ENCODE results near the gene NTNG1. TPM values are rescaled to one million over a fixed set of nuclear protein-coding genes. Genes with fewer than 3 reads are reported as not detected.
"Not testable (repeated sequence)": the region's sequence is repeated elsewhere in the genome, so short reads cannot be mapped to it uniquely, and the experiment has no call there.

Gene NTNG1
- total RNA-seq, 6 donors from 2014 or later = 1.5 to 11.5 (median 6.8) TPM

GRCh38 chr1:107232426-107232825, 91.6 kb downstream of the NTNG1 start:
- TF ChIP-seq POLR2AphosphoS5 (IDR thresholded peaks at IDR 0.05) (no peak), EP300 (IDR thresholded peaks at IDR 0.05) (no peak), POLR2A (IDR thresholded peaks at IDR 0.05) (no peak)
- TF ChIP-seq, protein P1, sequence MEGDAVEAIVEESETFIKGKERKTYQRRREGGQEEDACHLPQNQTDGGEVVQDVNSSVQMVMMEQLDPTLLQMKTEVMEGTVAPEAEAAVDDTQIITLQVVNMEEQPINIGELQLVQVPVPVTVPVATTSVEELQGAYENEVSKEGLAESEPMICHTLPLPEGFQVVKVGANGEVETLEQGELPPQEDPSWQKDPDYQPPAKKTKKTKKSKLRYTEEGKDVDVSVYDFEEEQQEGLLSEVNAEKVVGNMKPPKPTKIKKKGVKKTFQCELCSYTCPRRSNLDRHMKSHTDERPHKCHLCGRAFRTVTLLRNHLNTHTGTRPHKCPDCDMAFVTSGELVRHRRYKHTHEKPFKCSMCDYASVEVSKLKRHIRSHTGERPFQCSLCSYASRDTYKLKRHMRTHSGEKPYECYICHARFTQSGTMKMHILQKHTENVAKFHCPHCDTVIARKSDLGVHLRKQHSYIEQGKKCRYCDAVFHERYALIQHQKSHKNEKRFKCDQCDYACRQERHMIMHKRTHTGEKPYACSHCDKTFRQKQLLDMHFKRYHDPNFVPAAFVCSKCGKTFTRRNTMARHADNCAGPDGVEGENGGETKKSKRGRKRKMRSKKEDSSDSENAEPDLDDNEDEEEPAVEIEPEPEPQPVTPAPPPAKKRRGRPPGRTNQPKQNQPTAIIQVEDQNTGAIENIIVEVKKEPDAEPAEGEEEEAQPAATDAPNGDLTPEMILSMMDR (IDR thresholded peaks at IDR 0.05) = no peak
- Histone ChIP-seq H3K27ac (no peak overlapping the region), H3K27me3 (no peaks in the 10 kb centered on the region), H3K4me3 (no peak overlapping the region), H3K4me1 (no peaks in the 10 kb centered on the region), H3K36me3 (no peaks in the 10 kb centered on the region), H3K9me3 (peaks cover 0 to 13% (median 7%) of the 10 kb centered on the region in 4 donors)
- ATAC-seq (ENCODE audit: low FRiP score in 2 of 2) (no peak), DNase-seq (no peak)
- 69 to 71% methylated on average over 2 of the region's 2 CpGs for WGBS, 2 donors

DNA sequence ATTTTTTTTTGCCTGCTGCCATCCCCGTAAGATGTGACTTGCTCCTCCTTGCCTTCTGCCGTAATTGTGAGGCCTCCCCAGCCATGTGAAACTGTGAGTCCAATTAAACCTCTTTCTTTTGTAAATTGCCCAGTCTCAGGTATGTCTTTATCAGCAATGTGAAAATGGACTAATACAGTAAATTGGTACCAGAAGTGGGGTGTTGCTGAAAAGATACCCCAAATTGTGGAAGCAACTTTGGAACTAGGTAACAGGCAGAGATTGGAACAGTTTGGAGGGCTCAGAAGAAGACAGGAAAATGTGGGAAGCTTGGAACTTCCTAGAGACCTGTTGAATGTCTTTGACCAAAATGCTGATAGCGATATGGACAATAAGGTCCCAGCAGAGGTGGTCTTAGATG, 95.9 kb downstream of the NTNG1 start:
- not testable (repeated sequence) for ATAC-seq (ENCODE audit: low FRiP score in 2 of 2); H3K4me3 ChIP-seq; H3K27me3 ChIP-seq; H3K4me1 ChIP-seq; H3K27ac ChIP-seq; H3K36me3 ChIP-seq; DNase-seq
- 94 to 97% methylated on average over 3 of the region's 3 CpGs for WGBS, 2 donors
- peaks cover 0 to 22% (median 8%) of the 10 kb centered on the region in 4 donors for H3K9me3 ChIP-seq

DNA sequence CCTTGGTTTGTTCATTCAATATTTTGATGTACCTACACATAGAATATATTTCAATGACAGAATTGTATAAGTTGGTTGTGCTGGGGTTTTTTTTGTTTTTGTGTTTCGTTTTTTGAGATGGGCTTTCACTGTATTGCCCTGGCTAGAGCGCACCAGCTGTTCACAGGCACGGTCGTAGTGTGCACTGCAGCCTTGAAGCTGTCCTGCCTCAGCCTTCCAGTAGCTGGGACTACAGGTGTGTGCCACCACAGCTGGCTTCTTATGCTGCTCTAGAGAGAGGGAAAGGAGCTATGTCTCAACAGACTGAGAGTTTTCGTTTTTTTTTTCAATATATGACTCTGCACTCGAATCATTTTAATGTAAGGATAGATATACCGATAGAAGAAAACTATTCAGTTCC, 102.6 kb downstream of the NTNG1 start:
- Histone ChIP-seq H3K27me3 (no peaks in the 10 kb centered on the region), H3K36me3 (no peaks in the 10 kb centered on the region), H3K9me3 (no peaks in the 10 kb centered on the region), H3K4me1 (no peaks in the 10 kb centered on the region), H3K4me3 (no peak overlapping the region), H3K27ac (no peak overlapping the region)
- WGBS, 2 donors = 90 to 91% methylated on average over 7 of the region's 7 CpGs
- DNase-seq (no peak), ATAC-seq (ENCODE audit: low FRiP score in 2 of 2) (no peak)
- TF ChIP-seq POLR2AphosphoS5 (IDR thresholded peaks at IDR 0.05) = no peak
- no peak for TF ChIP-seq POLR2A (IDR thresholded peaks at IDR 0.05)
- TF ChIP-seq, protein P1 (IDR thresholded peaks at IDR 0.05) = no peak
- TF ChIP-seq EP300 (IDR thresholded peaks at IDR 0.05) = no peak

DNA sequence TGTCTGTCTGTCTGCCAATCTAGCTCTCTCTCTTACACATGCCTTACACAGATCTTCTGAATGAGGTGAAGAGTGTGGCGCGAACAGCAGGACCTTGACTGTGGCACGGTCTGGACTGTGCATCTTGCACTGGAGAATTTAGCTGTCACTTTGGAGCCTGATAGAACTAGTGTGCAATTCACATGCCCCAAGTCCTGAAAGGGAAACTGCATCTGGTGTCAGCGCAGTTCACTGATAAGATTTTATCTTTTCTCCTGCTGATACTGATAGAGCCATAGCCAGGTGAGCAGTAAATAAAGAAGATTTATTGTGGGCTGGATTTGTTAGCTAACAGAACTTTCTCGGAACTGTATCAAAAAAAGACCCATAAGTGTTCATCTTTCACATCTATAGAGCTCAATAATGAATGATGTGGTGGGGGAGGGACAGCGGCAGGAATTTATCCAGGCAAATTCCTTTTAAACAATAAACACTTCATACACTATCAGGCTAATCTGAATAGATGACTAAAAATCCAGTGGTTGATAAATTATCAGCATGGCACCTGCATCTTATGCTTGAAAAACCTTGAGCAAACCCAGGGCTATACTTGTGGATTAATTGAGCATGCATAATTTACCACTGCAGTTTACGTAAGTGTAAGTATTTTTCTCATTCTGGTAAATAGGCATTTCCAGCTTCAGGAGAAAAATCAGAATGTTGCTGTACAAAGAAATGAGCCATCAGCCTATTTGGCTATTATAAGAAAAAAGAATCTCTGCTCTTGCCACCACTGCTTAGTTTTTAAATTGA, 104.1 kb downstream of the NTNG1 start:
- no peak overlapping the region for H3K4me3 ChIP-seq
- no peak for DNase-seq
- WGBS, 2 donors = 44 to 55% methylated on average over 7 of the region's 7 CpGs
- ATAC-seq (ENCODE audit: low FRiP score in 2 of 2) = no peak
- H3K9me3 ChIP-seq = no peaks in the 10 kb centered on the region
- no peaks in the 10 kb centered on the region for H3K4me1 ChIP-seq
- H3K27me3 ChIP-seq = no peaks in the 10 kb centered on the region
- no peaks in the 10 kb centered on the region for H3K36me3 ChIP-seq
- no peak for TF ChIP-seq POLR2A (IDR thresholded peaks at IDR 0.05)
- TF ChIP-seq POLR2AphosphoS5 (IDR thresholded peaks at IDR 0.05) = no peak
- TF ChIP-seq EP300 (IDR thresholded peaks at IDR 0.05) = no peak
- TF ChIP-seq, protein P1 (IDR thresholded peaks at IDR 0.05) = no peak
- H3K27ac ChIP-seq = no peak overlapping the region

DNA sequence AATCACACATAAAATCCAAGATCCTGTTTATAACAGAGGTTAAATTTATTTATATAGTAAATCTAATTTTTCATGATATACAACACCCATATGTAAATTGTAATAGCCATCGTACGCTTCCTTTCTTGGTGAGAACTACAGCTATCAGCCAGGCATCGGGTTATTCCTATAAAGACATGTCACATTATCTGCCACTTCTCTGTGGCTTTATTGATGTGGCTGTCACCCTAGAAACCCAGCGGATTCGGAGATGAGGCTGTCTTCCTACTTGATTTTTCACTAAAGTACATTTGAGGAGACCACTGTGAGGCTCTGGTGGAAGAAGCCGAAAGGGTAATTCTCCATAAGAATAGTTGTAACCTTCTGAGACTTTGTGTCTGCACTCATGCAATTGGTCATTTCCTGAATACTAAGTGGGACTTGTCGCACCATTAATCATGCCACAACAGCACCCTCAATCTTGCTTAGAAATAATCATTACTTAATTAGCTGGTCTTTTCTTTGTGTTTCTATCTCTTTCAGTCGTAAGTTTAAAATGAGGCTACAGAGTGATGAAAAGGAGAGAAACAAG, 106.0 kb downstream of the NTNG1 start:
- TF ChIP-seq, protein P1 (IDR thresholded peaks at IDR 0.05) = no peak
- no peak for TF ChIP-seq POLR2A (IDR thresholded peaks at IDR 0.05)
- TF ChIP-seq POLR2AphosphoS5 (IDR thresholded peaks at IDR 0.05) = no peak
- no peak for TF ChIP-seq EP300 (IDR thresholded peaks at IDR 0.05)
- no peaks in the 10 kb centered on the region for H3K4me1 ChIP-seq
- DNase-seq (no peak), ATAC-seq (ENCODE audit: low FRiP score in 2 of 2) (no peak)
- 64 to 85% methylated on average over 8 of the region's 8 CpGs for WGBS, 2 donors
- no peak overlapping the region for H3K27ac ChIP-seq
- H3K36me3 ChIP-seq = no peaks in the 10 kb centered on the region
- no peaks in the 10 kb centered on the region for H3K27me3 ChIP-seq
- H3K4me3 ChIP-seq = no peak overlapping the region
- H3K9me3 ChIP-seq = no peaks in the 10 kb centered on the region
